DOHH2 (cell line): ENCODE data around the gene SNAPC1.
A peak's percentile ranks its signal among the peaks of the same experiment; 100 is the strongest.

Experiments used
- H3F3A ChIP-seq: fragments of 200-600 bp; sonication (generic), shearing (Covaris generic); 2 replicates; pipeline ENCODE4 v1.6.0; 2016; ENCODE audit warnings: antibody characterized with exemption, mild to moderate bottlenecking; ENCODE audit not compliant: control insufficient read depth, insufficient read depth
- H3K27ac ChIP-seq: fragments of 200-600 bp; sonication (generic); 2 replicates; pipeline ENCODE4 v1.5.1; 2014; ENCODE audit warnings: low read depth, mild to moderate bottlenecking, low read length, moderate library complexity
- H3K27me3 ChIP-seq: fragments of 200-600 bp; sonication (generic); 2 replicates; pipeline ENCODE4 v1.6.1; 2014; ENCODE audit warnings: mild to moderate bottlenecking, low read length, mixed read lengths; ENCODE audit not compliant: control insufficient read depth
- H3K36me3 ChIP-seq: fragments of 200-600 bp; sonication (generic); 2 replicates; pipeline ENCODE4 v1.6.1; 2014; ENCODE audit warnings: mild to moderate bottlenecking, low read length, moderate library complexity, mixed read lengths; ENCODE audit not compliant: control insufficient read depth
- H3K4me1 ChIP-seq: fragments of 200-600 bp; sonication (generic); 2 replicates; pipeline ENCODE4 v1.6.1; 2014; ENCODE audit warnings: mild to moderate bottlenecking, low read length, mixed read lengths; ENCODE audit not compliant: control insufficient read depth
- H3K4me2 ChIP-seq: fragments of 200-600 bp; sonication (generic); 2 replicates; pipeline ENCODE4 v1.6.0; 2014; ENCODE audit warnings: mild to moderate bottlenecking, low read length, moderate library complexity
- H3K4me3 ChIP-seq: fragments of 200-600 bp; sonication (generic); 2 replicates; pipeline ENCODE4 v1.5.1; 2014; ENCODE audit warnings: mild to moderate bottlenecking, low read length, mixed read lengths
- H3K79me2 ChIP-seq: fragments of 200-600 bp; sonication (generic); 2 replicates; pipeline ENCODE4 v1.6.1; 2014; ENCODE audit warnings: mild to moderate bottlenecking, low read length, mixed read lengths; ENCODE audit not compliant: control insufficient read depth
- H3K9me2 ChIP-seq: fragments of 200-600 bp; sonication (generic); replicated peaks from 2 replicates; pipeline ENCODE4 v1.6.1; 2014; ENCODE audit warnings: mild to moderate bottlenecking, low read length, mixed read lengths; ENCODE audit not compliant: control insufficient read depth
- H3K9me3 ChIP-seq: fragments of 200-600 bp; sonication (generic); 2 replicates; pipeline ENCODE4 v1.6.1; 2014; ENCODE audit warnings: antibody characterized with exemption, low read length, mixed read lengths; ENCODE audit not compliant: control insufficient read depth, insufficient read depth
- H4K20me1 ChIP-seq: fragments of 200-600 bp; sonication (generic); 2 replicates; pipeline ENCODE4 v1.6.0; 2014; ENCODE audit warnings: low read depth, mild to moderate bottlenecking, antibody characterized with exemption, low read length, moderate library complexity; ENCODE audit not compliant: control insufficient read depth, insufficient read depth
- EZH2phosphoT487 ChIP-seq: fragments of 200-600 bp; sonication (generic); IDR thresholded peaks from 2 replicates; pipeline ENCODE4 v1.6.1; 2017; ENCODE audit warnings: borderline replicate concordance, mild to moderate bottlenecking, antibody characterized with exemption, low read length, moderate library complexity, mixed read lengths
- TF ChIP-seq, protein P1 (sequence below): fragments of 200-600 bp; sonication (generic); IDR thresholded peaks from one replicate; pipeline ENCODE4 v1.5.1; 2014; ENCODE audit warnings: antibody characterized with exemption, mild to moderate bottlenecking, low read depth, low read length; ENCODE audit not compliant: poor library complexity, severe bottlenecking

SNAPC1 gene

GRCh38 chr14:61724133-61724532, 38.1 kb upstream of the SNAPC1 start:
- H3K27ac ChIP-seq, result no peak overlapping the region
- H3K27me3 ChIP-seq, result no peaks in the 10 kb centered on the region
- TF ChIP-seq, protein P1, sequence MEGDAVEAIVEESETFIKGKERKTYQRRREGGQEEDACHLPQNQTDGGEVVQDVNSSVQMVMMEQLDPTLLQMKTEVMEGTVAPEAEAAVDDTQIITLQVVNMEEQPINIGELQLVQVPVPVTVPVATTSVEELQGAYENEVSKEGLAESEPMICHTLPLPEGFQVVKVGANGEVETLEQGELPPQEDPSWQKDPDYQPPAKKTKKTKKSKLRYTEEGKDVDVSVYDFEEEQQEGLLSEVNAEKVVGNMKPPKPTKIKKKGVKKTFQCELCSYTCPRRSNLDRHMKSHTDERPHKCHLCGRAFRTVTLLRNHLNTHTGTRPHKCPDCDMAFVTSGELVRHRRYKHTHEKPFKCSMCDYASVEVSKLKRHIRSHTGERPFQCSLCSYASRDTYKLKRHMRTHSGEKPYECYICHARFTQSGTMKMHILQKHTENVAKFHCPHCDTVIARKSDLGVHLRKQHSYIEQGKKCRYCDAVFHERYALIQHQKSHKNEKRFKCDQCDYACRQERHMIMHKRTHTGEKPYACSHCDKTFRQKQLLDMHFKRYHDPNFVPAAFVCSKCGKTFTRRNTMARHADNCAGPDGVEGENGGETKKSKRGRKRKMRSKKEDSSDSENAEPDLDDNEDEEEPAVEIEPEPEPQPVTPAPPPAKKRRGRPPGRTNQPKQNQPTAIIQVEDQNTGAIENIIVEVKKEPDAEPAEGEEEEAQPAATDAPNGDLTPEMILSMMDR, result no peak
- no peak for TF ChIP-seq EZH2phosphoT487
- peaks cover 93% of the 10 kb centered on the region for H3K79me2 ChIP-seq
- peaks cover 28% of the 10 kb centered on the region for H3F3A ChIP-seq
- H4K20me1 ChIP-seq, result peaks cover 12% of the 10 kb centered on the region
- H3K36me3 ChIP-seq, result peaks cover 96% of the 10 kb centered on the region
- no peak overlapping the region for H3K4me3 ChIP-seq
- no peak overlapping the region for H3K4me2 ChIP-seq
- H3K9me3 ChIP-seq, result no peaks in the 10 kb centered on the region
- no peaks in the 10 kb centered on the region for H3K9me2 ChIP-seq
- H3K4me1 ChIP-seq, result peaks cover 84% of the 10 kb centered on the region

GRCh38 chr14:61726778-61727658, 35.2 kb upstream of the SNAPC1 start:
- Histone ChIP-seq H3K4me1 (peaks cover 76% of the 10 kb centered on the region), H3F3A (peaks cover 20% of the 10 kb centered on the region), H3K4me3 (no peak overlapping the region), H3K36me3 (peaks cover 98% of the 10 kb centered on the region), H3K27ac (peak overlapping the region; percentile 29), H4K20me1 (no peaks in the 10 kb centered on the region), H3K9me3 (no peaks in the 10 kb centered on the region), H3K9me2 (no peaks in the 10 kb centered on the region), H3K27me3 (no peaks in the 10 kb centered on the region), H3K79me2 (peaks cover 95% of the 10 kb centered on the region), H3K4me2 (peak overlapping the region; percentile 37)
- no peak for TF ChIP-seq EZH2phosphoT487
- TF ChIP-seq, protein P1, result no peak

GRCh38 chr14:61730756-61731373, 31.4 kb upstream of the SNAPC1 start:
- H3K4me2 ChIP-seq, result no peak overlapping the region
- no peaks in the 10 kb centered on the region for H3K27me3 ChIP-seq
- H3K4me1 ChIP-seq, result peaks cover 61% of the 10 kb centered on the region
- H3K9me2 ChIP-seq, result no peaks in the 10 kb centered on the region
- peaks cover 89% of the 10 kb centered on the region for H3K79me2 ChIP-seq
- no peak overlapping the region for H3K4me3 ChIP-seq
- H3K27ac ChIP-seq, result peak overlapping the region; percentile 30; the same call in 1 of the 2 replicates
- peaks cover 99% of the 10 kb centered on the region for H3K36me3 ChIP-seq
- peaks cover 23% of the 10 kb centered on the region for H3F3A ChIP-seq
- H4K20me1 ChIP-seq, result no peaks in the 10 kb centered on the region
- TF ChIP-seq EZH2phosphoT487, result no peak
- TF ChIP-seq, protein P1, result peak; percentile 50
- no peaks in the 10 kb centered on the region for H3K9me3 ChIP-seq
